HL-60/S4 treated with phorbol 12-myristate 13-acetate at 8.2 ng/mL for 4 days and 3 days (cell line): Measurements from ENCODE around the gene WDFY1.
"Not testable (repeated sequence)": the region's sequence is repeated elsewhere in the genome, so short reads cannot be mapped to it uniquely, and the experiment has no call there.

ENCODE experiments used
- in situ Hi-C: fragments of 300-500 bp; cut with MboI; formaldehyde crosslinking; loops from 2 replicates; pipeline ENCODE4 v1.15.0; 2022; ENCODE audit warnings: low sequenced_read_pairs

The WDFY1 gene

DNA sequence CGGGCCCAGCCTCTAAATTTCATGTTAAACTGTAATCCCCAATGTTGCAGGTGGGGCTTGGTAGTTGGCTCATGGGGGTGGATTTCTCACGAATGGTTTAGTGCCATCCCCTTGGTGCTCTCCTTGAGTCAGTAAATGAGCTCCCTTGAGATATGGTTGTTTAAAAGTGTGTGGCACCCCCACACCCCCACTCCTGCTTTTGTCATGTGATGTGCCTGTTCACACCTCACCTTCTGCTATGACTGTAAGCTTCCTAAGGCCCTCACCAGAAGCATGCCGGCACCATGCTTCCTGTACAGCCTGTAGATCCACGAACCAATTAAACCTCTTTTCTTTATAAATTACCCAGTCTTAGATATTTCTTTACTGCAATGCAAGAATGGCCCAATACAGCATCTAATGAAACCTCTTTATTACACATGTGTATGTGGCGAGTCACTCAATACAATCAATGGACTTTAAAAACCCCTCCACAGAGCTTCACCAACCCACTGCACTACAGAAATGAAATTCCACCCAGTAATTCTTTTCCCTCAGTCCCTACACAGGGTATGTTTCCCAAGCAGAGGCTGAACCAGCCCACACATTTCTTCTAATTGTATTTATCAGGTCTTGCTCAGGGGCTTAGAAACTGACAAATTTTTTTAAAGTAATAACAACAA is 47.3 kb downstream of the WDFY1 start:
- in situ Hi-C loops: no loop called here

DNA sequence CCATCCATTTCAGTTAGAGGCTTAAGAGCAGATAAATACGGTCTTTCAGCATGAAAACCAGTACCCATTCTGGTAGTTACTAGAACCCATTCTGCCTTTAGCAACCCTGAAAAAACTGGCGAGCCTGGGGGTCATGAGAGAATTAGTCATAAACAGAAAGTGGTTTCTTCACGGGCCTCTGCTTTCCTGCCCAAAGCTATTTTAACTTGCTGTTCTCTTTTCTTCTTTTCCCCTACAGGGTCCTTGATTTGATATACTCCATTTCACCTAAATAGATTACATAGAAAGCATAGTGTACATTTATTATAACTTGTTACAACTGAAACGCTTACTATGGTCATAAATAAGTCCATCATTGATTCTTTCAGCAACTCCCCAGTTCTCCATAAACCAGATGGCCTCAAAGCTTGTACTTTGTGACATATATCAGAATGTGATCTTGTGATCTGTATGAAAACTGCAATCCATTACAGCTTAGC is 48.3 kb downstream of the WDFY1 start:
- in situ Hi-C loops: no loop called here

DNA sequence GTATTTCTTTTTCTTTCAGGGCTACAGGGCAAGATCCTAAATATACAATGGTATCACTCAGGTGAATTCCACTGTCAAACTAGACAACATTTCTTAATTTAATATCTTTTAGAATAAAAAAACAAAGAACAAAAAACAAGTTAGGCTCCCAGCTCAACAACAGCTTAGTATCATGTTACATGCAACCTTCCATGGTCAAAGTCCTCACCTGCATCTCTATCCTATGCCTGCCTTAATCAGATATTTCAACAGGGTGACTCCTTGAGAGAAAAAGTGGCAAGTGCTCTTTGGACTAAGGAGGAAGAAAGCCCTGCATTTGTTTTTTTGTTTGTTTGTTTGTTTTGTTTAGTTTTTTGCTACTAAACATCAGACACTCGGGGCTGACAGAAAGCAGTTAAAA is 50.2 kb downstream of the WDFY1 start:
- in situ Hi-C loops: no loop called here

DNA sequence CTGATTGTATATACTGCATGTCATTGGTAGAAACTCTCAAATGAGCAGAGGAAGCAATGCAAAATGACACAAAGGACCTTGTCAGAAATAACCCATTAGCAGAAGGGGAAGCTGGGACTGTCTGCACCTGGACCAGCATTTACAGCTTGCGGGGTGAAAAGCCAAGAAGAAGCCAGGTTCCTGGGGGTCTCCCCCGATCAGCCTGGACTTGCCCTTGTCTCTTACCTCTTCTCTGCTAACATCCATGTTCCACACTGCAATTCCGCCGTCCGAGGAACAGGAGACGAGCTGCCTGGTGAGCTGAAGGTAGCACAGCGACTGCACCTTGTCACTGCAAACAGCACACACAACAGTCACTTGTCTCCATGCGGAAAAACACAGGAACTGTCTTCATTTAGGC is 51.1 kb downstream of the WDFY1 start:
- in situ Hi-C loops: no loop called here

DNA sequence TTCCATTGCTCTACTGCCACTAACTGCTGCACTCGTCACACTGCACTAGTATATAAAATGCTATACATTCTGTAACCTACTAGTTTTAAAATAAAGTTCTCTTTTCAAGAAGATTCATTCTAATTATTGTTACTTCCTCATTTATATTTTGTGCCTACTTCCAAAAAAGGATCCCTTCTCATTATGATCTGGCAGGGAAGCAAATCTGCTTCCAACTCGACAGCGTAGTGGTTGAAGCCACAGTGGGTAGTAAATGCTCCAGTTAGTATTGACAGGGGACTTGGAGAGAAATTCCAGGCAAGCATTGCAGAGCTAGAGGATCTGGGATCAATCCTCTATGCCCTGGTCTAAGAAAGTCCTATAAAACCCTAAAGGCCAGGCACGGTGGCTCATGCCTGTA is 54.4 kb downstream of the WDFY1 start:
- in situ Hi-C loops: no loop called here

DNA sequence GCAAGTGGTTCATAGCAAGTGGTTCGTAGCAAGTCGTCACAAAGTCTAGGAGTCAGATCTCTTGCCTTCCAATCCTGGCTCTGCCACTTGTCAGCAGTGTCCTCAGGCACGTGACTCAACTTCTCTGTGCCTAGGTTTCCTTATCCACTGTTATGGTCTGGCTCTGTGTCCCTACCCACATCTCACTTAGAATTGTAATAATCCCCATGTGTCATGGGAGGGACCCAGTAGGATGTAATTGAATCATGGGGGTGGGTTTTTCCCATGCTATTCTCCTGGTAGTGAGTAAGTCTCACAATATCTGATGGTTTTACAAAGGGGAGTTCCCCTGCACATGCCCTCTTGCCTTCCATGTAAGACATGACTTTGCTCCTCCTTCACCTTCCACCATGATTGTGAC is 55.9 kb downstream of the WDFY1 start:
- in situ Hi-C loops: no loop called here

DNA sequence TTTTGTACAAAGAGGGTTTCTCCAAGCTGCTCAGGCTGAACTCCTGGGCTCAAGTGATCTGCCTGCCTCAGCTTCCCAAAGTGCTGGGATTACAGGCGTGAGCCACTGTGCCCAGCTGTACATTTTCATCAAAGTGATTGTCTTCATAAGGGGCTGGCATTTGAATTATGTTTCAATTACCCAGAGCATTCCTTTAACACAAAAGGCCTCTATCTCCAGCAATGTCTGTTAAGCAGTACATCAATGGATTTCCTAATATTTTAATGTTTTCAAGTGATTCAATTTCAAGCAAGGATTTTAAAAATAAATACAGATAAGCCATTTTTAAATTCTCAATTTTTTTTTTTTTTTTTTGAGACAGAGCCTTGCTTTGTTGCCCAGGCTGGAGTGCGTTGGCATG is 56.9 kb downstream of the WDFY1 start:
- in situ Hi-C loops: no loop called here

DNA sequence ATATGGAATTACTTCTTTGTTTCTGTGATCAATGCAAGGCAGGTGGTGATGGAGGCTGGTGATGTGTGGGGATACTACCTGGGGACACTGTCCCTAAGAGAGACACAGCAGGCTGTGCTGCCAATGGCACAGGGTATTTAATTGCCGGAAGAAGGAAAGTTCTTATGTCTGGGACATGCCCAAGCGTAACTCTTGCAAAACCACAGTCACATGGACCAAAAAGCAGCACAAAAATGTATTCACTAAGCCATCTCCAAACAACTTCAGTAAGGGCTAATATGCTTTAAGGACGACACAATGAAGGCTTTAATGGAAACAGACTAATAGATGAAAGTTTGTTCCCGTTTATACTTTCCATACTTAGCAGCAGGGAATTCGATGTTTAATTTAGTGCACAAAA is 58.0 kb downstream of the WDFY1 start:
- in situ Hi-C loops: no loop called here

DNA sequence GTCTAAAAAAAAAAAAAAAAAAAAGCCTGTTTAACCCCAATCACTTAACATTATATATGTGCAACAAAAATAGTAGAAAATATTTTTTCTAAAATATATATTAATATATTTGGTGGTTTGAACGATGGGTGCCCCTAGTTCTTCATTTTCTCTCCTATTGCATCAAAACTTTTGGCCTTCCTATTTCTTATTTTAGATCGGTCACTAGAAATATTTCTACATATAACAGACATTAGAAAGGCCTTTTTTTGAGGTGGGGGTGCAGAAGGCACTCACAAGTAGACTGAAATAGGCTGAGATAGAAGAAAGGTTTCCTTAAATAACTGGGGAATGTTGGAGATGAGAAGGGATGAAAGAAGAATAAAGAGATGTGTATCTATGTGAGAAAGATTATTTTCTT is 58.4 kb downstream of the WDFY1 start:
- in situ Hi-C loops: no loop called here

DNA sequence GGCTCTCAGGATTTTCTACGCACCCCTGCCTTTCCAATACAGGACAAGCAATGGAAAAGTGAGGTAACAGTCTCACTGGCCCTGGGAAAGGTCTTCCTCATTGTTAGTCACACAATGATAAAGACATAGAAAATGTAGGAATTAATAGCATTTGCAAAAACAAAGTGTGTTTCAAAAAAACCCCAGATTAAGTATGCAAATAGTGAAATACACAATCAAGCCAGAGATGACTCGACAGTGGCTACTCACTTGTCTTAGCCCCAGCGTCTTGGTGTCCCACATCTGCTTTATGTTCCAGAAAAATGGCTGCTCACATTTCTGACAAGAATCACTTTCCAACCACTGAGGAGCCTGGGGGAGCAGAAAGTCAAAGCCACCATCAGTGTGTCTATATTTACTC is 60.7 kb downstream of the WDFY1 start:
- in situ Hi-C loops: no loop called here

DNA sequence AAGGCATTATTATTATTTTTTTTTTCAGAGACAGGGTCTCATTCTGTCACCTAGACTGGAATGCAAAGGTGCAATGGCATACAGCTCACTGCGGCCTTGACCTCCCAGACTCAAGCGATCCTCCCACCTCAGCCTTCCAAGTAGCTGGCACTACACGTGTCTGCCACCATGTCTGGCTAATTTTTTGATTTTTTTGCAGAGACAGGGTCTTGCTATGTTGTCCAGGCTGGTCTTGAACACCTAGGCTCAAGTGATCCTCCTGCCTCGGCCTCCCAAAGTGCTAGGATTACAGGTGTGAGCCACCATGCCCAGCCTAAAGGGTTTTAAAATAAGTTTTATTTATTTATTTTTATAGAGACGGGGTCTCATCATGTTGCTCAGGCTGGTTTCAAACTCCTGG is 62.4 kb downstream of the WDFY1 start:
- in situ Hi-C loops: no loop called here

DNA sequence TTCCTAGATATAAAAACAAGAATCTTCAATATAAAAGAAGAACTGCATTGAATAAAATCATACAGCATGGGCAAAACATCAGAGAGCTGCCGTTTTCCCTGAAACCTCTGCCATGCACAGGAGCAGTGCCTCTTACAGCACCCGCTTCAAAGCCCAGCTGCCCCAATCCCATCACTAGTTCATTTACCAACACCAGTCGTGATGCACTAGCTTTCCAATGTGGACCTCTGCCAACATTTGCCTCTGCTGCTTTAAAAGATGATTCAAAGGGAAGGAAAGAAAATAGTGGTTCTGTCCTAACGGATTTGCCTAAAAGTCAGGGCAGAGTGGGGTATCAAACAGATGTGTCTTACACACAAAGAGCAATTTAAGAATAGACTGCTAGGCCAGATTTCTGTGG is 64.3 kb downstream of the WDFY1 start:
- in situ Hi-C loops: no loop called here

DNA sequence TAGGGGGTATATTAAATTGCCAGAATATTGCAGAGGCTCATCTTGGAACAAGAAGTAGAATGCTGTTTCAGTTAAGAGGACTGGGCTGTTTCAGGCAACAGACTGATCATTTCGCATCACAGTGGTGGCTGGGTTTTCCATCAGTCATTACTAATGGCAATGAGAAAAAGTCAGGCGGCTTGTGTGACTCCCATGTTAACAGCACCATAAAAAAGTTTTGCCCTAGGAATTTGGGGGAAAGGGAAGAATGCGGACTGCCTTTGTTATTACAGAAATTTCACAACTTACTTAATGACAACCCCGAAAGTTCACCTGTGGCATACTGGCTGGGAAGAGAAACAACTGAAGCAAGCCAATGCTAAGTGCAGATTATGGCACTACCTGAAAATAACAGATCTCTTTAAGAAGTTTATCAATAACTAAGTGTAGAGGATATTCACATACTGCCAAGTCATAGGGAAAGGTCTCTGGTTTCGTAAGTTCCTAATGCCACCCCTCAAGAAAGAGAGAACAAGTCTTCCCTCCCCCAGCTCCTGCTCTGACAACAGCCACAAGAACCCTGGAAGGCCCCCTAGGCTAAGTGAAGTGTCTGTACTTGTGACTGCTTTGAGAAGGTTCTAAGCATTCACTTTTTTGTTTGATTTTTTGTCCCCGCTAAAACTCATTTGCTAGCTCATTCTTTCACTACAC is 67.3 kb downstream of the WDFY1 start:
- in situ Hi-C loops: no loop called here

DNA sequence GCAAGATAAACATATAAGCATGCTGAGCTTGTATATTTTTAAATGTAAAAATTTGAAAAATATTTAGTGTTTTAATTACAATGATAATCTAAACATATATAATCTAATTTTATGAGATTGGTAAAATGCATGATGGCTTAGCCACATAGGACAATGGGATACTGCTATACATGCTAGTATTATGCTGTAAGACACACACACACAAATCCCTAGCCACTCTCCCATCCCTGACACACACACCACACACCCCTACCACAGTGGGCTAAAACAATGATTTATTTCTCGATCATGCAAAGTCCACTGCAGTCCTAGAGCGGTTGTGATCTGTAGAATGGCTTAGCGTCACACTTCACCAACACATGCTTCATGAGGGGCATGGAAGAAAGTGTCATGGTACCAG is 71.5 kb downstream of the WDFY1 start:
- in situ Hi-C loops: no loop called here

DNA sequence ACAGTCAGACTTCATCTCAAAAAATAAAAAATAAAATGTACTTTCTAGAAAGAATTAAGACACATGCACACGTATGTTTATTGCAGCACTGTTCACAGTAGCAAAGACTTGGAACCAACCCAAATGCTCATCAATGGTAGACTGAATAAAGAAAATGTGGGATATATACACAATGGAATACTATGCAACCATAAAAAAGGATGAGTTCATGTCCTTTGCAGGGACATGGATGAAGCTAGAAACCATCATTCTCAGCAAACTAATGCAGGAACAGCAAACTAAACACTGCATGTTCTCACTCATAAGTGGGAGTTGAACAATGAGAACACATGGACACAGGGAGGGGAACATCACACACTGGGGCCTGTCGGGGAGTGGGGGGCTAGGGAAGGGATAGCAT is 72.4 kb downstream of the WDFY1 start:
- in situ Hi-C loops: not testable (repeated sequence)

DNA sequence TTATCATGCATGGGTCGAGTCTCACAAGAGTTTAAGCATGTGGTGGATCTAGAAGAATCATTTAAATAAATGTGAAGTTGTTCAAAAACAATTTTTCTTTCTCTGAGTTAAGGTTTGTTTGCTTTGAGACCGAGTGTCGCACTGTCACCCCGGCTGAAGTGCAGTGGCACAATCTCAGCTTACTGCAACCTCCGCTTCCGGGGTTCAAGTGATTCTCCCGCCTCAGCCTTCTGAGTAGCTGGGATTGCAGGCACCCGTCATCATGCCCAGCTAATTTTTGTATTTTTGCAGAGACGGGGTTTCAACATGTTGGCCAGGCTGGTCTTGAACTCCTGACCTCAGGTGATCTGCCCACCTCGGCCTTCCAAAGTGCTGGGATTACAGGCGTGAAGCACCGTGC is 73.5 kb downstream of the WDFY1 start:
- in situ Hi-C loops: not testable (repeated sequence)

DNA sequence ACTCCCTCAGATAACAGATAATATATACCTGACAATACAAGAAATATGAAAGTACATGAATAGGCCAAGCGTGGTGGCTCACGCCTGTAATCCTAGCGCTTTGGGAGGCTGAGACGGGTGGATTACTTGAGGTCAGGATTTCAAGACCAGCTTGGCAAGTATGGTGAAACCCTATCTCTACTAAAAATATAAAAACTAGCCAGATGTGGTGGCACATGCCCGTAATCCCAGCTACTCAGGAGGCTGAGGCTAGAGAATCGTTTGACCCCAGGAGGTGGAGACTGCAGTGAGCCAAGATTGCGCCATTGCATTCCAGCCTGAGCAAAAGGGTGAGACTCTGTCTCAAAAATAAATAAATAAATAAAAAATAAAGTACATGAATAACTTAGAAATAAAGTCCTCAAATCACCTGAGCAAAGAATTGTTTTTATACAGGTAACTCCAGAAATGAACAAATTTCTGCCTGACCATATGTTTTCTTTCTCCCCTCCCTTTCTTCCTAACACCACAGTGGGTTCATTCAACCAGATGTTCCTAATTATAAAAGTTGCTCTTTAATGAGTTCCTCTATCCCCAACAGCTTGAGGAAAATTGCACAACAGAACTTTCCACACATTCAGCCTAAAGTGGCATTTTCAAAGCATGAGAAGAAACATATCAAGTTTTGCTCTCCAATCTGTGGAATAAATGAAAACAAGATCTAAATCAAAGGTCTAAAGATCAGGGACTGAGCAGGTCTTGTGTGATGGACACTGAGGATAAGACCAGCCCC is 74.1 kb downstream of the WDFY1 start:
- in situ Hi-C loops: no loop called here

DNA sequence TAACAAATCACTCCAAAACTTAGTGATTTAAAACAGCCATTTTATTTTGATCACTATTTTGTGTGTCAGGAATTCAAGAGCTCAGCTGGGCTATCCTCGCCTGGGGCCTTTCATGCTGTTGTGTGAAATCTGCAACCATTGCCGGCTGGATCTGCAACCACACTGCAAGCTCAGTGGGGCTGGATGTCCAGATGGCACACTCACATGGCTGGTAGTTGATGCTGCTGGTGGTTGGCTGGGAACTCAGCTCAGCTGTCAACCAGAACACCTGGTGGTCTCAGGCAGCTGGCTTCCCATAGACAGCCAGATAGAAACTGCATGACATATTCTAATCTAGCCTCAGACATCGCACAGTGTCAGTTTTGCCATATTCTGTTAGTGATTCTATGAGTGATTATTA is 77.1 kb downstream of the WDFY1 start:
- in situ Hi-C loops: no loop called here

DNA sequence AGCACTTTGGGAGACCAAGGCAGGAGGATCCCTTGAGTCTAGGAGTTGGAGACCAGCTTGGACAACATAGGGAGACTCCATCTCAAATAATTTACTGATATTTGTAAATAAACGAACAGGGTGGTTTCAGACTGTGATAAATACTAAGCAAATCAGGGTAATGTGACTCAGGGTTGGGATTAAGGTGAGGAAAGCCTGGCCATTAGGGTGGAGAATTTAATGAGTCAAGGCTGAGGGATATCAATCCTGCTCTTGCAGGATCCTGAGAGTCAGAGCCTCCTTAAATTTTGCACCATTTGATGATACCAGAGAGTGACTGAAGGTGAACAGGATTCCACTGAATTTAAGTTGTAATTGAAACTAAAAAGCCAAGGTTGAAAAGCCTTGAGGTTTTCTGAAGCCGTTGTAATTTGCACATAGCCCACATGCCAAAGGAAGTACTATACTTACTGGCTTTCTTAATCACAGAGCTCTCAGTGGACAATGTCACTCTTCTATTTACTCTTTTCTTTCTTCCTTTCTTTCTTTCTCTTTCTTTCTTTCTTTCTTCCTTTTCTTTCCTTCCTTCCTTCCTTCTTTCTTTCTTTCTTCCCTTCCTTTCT is 79.1 kb downstream of the WDFY1 start:
- in situ Hi-C loops: no loop called here

DNA sequence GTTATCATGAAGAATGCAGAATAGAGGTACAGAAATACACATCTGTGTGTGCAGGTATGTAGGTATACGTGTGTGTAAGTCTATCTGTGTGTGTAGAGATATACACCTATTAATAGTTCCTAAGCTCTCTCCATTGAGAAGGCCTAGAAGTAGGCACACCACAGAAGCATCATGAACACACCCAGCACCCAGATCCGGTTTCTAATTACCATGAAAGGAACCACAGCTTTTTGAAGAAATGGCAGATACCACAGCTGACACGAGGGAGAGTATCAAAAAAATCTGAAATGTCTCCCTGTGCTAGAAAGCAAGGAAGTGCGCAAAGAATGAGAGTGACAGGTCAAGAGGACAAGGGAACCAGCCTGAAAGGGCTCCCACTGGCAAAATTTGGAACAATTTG is 80.0 kb downstream of the WDFY1 start:
- in situ Hi-C loops: no loop called here

DNA sequence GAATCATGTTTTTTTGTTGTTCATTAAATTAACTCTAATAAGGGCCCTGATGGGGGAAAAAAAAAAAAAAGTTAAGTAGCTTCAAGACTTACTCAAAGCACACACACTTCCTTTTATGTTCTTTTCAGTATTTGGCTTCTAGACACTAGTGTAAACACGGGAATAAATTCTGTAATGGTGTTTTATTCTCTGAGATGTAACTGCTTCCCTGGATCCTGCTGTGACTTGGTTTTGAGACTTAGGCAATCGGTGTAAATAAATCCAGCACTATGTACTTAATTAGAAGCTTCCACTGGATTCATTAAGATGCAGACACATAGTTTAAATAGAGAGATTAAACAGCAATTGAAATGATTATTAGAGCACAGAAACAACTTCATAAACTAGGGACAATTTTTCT is 81.6 kb downstream of the WDFY1 start:
- in situ Hi-C loops: no loop called here
